A549 (cell line): ENCODE data around the gene PRDM2. TPM values are rescaled to one million over a fixed set of nuclear protein-coding genes. Genes with fewer than 3 reads are reported as not detected.
"Not testable (repeated sequence)": the region's sequence is repeated elsewhere in the genome, so short reads cannot be mapped to it uniquely, and the experiment has no call there.

Experiments used
- ATAC-seq, 2 experiments: fragments of 200-7000 bp in 1 of 2; fragments of >200 bp in 1 of 2; cut with Nextera tagmentation in 1 of 2; cut with Tn5 transposase in 1 of 2; 3 replicates each; pipeline versions ENCODE4 v1.8.0 to v1.9.1; 2018 to 2020; ENCODE audit warnings: mild to moderate bottlenecking in 1 of 2, moderate library complexity in 1 of 2
- CTCF ChIA-PET: fragments of 300-600 bp; sonication (Branson Sonifier 250); formaldehyde crosslinking; extraction: SDS; loops from one replicate; lab custom pipeline; 2021; ENCODE audit warnings: antibody characterized with exemption, inconsistent platforms; lab: Yijun Ruan, JAX
- POLR2A ChIA-PET: fragments of 350-600 bp; formaldehyde crosslinking; extraction: SDS; loops from one replicate; lab custom pipeline; 2021; ENCODE audit warnings: antibody characterized with exemption, inconsistent platforms; lab: Yijun Ruan, JAX
- DNase-seq, 2 experiments: peaks; one replicate each; pipeline versions ENCODE4 v3.0.0 to v3.0.0-alpha.2; 2011 to 2016; ENCODE audit warnings: low read depth in 1 of 2, low spot score in 1 of 2
- FAIRE-seq: peaks from 2 replicates; lab custom pipeline; 2011; peaks lifted over from hg19 to GRCh38; lab: Jason Lieb, UNC
- H3K27ac ChIP-seq, 2 experiments: fragments of >200 bp; sonication (Bioruptor Twin); formaldehyde crosslinking; 3 replicates each; pipeline ENCODE4 v1.5.1; 2016 to 2017
- H3K4me1 ChIP-seq: fragments of >200 bp; sonication (Bioruptor Twin); formaldehyde crosslinking; 3 replicates; pipeline ENCODE4 v1.6.1; 2016
- H3K4me2 ChIP-seq: fragments of >200 bp; sonication (Bioruptor Twin); formaldehyde crosslinking; 3 replicates; pipeline ENCODE4 v1.6.1; 2016
- H3K4me3 ChIP-seq: fragments of >200 bp; sonication (Bioruptor Twin); formaldehyde crosslinking; 3 replicates; pipeline ENCODE4 v1.5.1; 2016
- H3K9me3 ChIP-seq: fragments of >200 bp; sonication (Bioruptor Twin); formaldehyde crosslinking; 3 replicates; pipeline ENCODE4 v1.6.1; 2016
- CEBPB ChIP-seq, 2 experiments: fragments of >200 bp in 1 of 2; sonication (Bioruptor Twin) in 1 of 2; formaldehyde crosslinking in 1 of 2; IDR thresholded peaks; 2 replicates each; pipeline ENCODE4 v1.6.1; 2012 to 2016
- EHMT2 ChIP-seq: fragments of 200-600 bp; sonication (generic); IDR thresholded peaks from 2 replicates; pipeline ENCODE4 v1.6.1; 2016; ENCODE audit warnings: antibody characterized with exemption, low read depth, mild to moderate bottlenecking, moderate library complexity
- EP300 ChIP-seq, 2 experiments: fragments of >200 bp; sonication (Bioruptor Twin); formaldehyde crosslinking; IDR thresholded peaks; 2 replicates in 1 of 2; 3 replicates in 1 of 2; pipeline ENCODE4 v1.6.1; 2016 to 2017
- FOSB ChIP-seq: fragments of 250-450 bp; sonication (Bioruptor Pico); IDR thresholded peaks from 2 replicates; pipeline ENCODE4 v1.5.0; 2020; ENCODE audit warnings: mild to moderate bottlenecking, moderate library complexity
- FOSL2 ChIP-seq, 2 experiments: fragments of 450-650 bp in 1 of 2; fragments of >200 bp in 1 of 2; sonication (Bioruptor Twin) in 1 of 2; formaldehyde crosslinking; IDR thresholded peaks; 2 replicates each; pipeline versions ENCODE4 v1.5.0 to v1.6.1; 2016 to 2020; ENCODE audit warnings: mild to moderate bottlenecking in 1 of 2, moderate library complexity in 1 of 2
- FOXS1 ChIP-seq: fragments of 250-450 bp; sonication (Bioruptor Pico); IDR thresholded peaks from 2 replicates; pipeline ENCODE4 v1.5.0; 2020; ENCODE audit warnings: mild to moderate bottlenecking, moderate library complexity
- JUN ChIP-seq, 2 experiments: fragments of >200 bp; sonication (Bioruptor Twin); formaldehyde crosslinking; IDR thresholded peaks; 2 replicates in 1 of 2; 3 replicates in 1 of 2; pipeline ENCODE4 v1.6.1; 2016 to 2017
- MAX ChIP-seq: IDR thresholded peaks from 2 replicates; pipeline ENCODE4 v1.6.1; 2012
- NPAS2 ChIP-seq: fragments of 250-450 bp; sonication (Bioruptor Pico); IDR thresholded peaks from 2 replicates; pipeline ENCODE4 v1.8.0; 2022; ENCODE audit warnings: mild to moderate bottlenecking, moderate library complexity, borderline replicate concordance
- RCOR1 ChIP-seq: fragments of 150-350 bp; IDR thresholded peaks from 2 replicates; pipeline ENCODE4 v1.6.1; 2014; ENCODE audit warnings: antibody characterized with exemption, low read length, low read depth
- SMC3 ChIP-seq: fragments of >200 bp; sonication (Bioruptor Twin); formaldehyde crosslinking; IDR thresholded peaks from 3 replicates; pipeline ENCODE4 v1.6.1; 2018; ENCODE audit warnings: inconsistent platforms
- TFCP2L1 ChIP-seq: fragments of 250-450 bp; sonication (Bioruptor Pico); IDR thresholded peaks from 2 replicates; pipeline ENCODE4 v1.5.0; 2021; ENCODE audit warnings: mild to moderate bottlenecking
- ZC3H11A ChIP-seq: fragments of 450-650 bp; IDR thresholded peaks from 2 replicates; pipeline ENCODE4 v1.6.1; 2014; ENCODE audit warnings: antibody characterized with exemption, mild to moderate bottlenecking
- ZSCAN20 ChIP-seq: fragments of 250-450 bp; sonication (Bioruptor Pico); IDR thresholded peaks from 2 replicates; pipeline ENCODE4 v1.8.0; 2022; ENCODE audit warnings: mild to moderate bottlenecking, moderate library complexity
- WGBS: methylation state at CpG from one replicate; pipeline ENCODE4 v1.1.6; 2017; ENCODE audit errors: missing lambda C conversion rate; 5-methylcytosine and 5-hydroxymethylcytosine counted together
- polyA plus RNA-seq, 4 experiments: library from polyadenylated mRNA; depleted of rRNA in 3 of 4; stranded (reverse); fragments of >200 nt; fragmentation: RNase III in 1 of 4; extraction: RNeasy Plus Mini Kit Qiagen cat#74134 plus additional on column Dnase treatment in 1 of 4; gene quantifications; 2 replicates in 3 of 4; 3 replicates in 1 of 4; pipeline ENCODE4 v1.2.3, GENCODE V29; 2011 to 2017
- TF ChIP-seq, protein P1 (sequence below): fragments of >200 bp; sonication (Bioruptor Twin); formaldehyde crosslinking; IDR thresholded peaks from 3 replicates; pipeline ENCODE4 v1.5.1; 2016
- TF ChIP-seq, protein P2 (sequence below): IDR thresholded peaks from 2 replicates; pipeline ENCODE4 v1.6.1; 2012; ENCODE audit warnings: low read depth, borderline replicate concordance
- TF ChIP-seq, protein P3 (sequence below): fragments of 250-450 bp; sonication (Bioruptor Pico); IDR thresholded peaks from 2 replicates; pipeline ENCODE4 v1.5.0; 2021; ENCODE audit warnings: mild to moderate bottlenecking, moderate library complexity, borderline replicate concordance

PRDM2 gene
- polyA plus RNA-seq, 2 of the 4 experiments (the other 2 are of a cell fraction): 7.9 to 8.4 TPM

DNA sequence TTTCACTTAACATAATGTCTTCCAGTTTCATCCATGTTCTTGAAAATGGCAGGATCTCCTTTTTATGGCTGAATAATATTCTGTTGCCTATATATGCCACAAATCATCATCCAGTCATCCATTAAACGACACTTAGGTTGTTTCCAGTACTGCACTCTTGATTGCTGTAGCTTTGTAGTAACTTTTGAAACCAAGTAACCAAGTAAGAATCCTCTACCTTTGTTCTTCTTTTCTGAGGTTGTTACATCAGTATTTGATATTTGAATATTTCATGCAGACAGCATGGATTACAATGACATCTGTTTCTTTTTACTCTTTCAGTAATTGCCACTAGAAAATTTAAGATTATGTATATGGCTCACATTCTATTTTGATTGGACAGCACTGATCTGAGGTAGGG is 22.1 kb upstream of the PRDM2 start:
- no peak for ATAC-seq
- POLR2A ChIA-PET: no interaction called here
- CTCF ChIA-PET: no interaction called here

DNA sequence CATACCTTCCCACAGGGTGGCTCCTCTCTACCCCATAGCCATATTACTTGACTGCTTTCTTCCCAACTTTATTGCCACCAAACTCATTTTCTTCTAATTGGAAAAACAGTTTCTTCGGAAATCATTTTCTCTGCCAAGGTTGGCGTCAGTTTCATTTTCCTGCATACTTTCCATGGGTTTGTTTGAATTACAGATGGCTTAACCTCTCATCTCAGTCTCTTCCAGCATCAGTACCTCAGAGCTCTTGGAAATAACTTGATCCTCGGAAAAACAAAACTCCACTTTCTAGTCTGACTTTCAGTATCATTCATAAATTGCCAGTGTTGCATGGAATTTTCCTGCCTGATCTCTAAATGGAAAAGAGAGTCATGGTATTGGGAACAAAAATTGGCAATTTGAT is 20.3 kb upstream of the PRDM2 start:
- POLR2A ChIA-PET: no interaction called here
- CTCF ChIA-PET: interaction anchor here (0.9 kb wide), 1 partner anchor 14 kb away, joined by 3 read pairs; no protein-coding TSS in a partner anchor
- no peak overlapping the region for H3K4me3 ChIP-seq
- DNase-seq: no peak
- TF ChIP-seq SMC3 (no peak), EHMT2 (no peak), ZSCAN20 (CRISPR knock-in tag) (no peak)
- TF ChIP-seq, protein P1, sequence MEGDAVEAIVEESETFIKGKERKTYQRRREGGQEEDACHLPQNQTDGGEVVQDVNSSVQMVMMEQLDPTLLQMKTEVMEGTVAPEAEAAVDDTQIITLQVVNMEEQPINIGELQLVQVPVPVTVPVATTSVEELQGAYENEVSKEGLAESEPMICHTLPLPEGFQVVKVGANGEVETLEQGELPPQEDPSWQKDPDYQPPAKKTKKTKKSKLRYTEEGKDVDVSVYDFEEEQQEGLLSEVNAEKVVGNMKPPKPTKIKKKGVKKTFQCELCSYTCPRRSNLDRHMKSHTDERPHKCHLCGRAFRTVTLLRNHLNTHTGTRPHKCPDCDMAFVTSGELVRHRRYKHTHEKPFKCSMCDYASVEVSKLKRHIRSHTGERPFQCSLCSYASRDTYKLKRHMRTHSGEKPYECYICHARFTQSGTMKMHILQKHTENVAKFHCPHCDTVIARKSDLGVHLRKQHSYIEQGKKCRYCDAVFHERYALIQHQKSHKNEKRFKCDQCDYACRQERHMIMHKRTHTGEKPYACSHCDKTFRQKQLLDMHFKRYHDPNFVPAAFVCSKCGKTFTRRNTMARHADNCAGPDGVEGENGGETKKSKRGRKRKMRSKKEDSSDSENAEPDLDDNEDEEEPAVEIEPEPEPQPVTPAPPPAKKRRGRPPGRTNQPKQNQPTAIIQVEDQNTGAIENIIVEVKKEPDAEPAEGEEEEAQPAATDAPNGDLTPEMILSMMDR: no peak
- TF ChIP-seq, protein P2, sequence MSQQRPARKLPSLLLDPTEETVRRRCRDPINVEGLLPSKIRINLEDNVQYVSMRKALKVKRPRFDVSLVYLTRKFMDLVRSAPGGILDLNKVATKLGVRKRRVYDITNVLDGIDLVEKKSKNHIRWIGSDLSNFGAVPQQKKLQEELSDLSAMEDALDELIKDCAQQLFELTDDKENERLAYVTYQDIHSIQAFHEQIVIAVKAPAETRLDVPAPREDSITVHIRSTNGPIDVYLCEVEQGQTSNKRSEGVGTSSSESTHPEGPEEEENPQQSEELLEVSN: no peak
- H3K27ac ChIP-seq: no peak overlapping the region
- no peak for FAIRE-seq
- WGBS: 47% methylated on average over 3 of the region's 3 CpGs
- no peak overlapping the region for H3K4me2 ChIP-seq
- no peak for ATAC-seq
- H3K4me1 ChIP-seq: no peaks in the 10 kb centered on the region
- H3K9me3 ChIP-seq: no peaks in the 10 kb centered on the region

More for the DNA sequence above, 22.1 kb upstream of the PRDM2 start:
- DNase-seq (no peak), FAIRE-seq (no peak)
- H3K9me3 ChIP-seq: no peaks in the 10 kb centered on the region
- TF ChIP-seq RCOR1 (no peak), FOSL2 (IDR thresholded peaks at IDR 0.05) (no peak), FOSL2 (CRISPR knock-in tag; IDR thresholded peaks at IDR 0.05) (no peak), CEBPB (IDR thresholded peaks at IDR 0.05) (no peak), FOSB (no peak), FOXS1 (CRISPR knock-in tag) (no peak), NPAS2 (CRISPR knock-in tag) (no peak), TFCP2L1 (no peak), ZC3H11A (no peak), EP300 (IDR thresholded peaks at IDR 0.05) (no peak), MAX (no peak), SMC3 (no peak), JUN (IDR thresholded peaks at IDR 0.05) (no peak)
- TF ChIP-seq, protein P3, sequence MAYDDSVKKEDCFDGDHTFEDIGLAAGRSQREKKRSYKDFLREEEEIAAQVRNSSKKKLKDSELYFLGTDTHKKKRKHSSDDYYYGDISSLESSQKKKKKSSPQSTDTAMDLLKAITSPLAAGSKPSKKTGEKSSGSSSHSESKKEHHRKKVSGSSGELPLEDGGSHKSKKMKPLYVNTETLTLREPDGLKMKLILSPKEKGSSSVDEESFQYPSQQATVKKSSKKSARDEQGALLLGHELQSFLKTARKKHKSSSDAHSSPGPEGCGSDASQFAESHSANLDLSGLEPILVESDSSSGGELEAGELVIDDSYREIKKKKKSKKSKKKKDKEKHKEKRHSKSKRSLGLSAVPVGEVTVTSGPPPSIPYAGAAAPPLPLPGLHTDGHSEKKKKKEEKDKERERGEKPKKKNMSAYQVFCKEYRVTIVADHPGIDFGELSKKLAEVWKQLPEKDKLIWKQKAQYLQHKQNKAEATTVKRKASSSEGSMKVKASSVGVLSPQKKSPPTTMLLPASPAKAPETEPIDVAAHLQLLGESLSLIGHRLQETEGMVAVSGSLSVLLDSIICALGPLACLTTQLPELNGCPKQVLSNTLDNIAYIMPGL: no peak
- no peaks in the 10 kb centered on the region for H3K4me1 ChIP-seq
- WGBS: 6% methylated on average over 1 of the region's 1 CpG
- no peak overlapping the region for H3K4me3 ChIP-seq
- no peak overlapping the region for H3K27ac ChIP-seq
- H3K4me2 ChIP-seq: no peak overlapping the region

DNA sequence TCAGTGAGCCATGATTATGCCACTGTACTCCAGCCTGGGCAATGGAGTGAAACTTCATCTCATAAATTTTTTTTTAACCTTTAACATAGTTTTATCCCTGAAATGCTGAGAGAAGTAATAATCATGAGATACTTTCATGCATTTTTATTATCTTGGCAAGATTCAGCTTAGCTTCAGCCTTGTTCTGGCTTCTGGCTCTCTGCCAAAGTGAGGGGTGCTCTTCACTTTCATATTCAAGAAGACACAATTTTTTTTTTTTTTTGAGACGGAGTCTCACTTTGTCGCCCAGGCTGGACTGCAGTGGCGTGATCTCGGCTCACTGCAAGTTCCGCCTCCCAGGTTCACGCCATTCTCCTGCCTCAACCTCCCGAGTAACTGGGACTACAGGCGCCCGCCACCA is 19.4 kb upstream of the PRDM2 start:
- DNase-seq, POLR2A ChIA-PET, H3K9me3 ChIP-seq, FAIRE-seq, H3K27ac ChIP-seq, H3K4me1 ChIP-seq, H3K4me2 ChIP-seq, H3K4me3 ChIP-seq, CTCF ChIA-PET, ATAC-seq: not testable (repeated sequence)
- WGBS: 47% methylated on average over 8 of the region's 9 CpGs
